Trophoblast cell (in vitro differentiated cells and primary cell): ENCODE measurements around the gene PLEKHA5.

Source experiments
- DNase-seq, 2 donors: peaks; one replicate each; pipeline ENCODE4 v3.0.0-alpha.2; 2016
- H2AFZ ChIP-seq: 2 replicates; pipeline ENCODE4 v1.6.1; 2013; ENCODE audit warnings: low read length, moderate library complexity, mild to moderate bottlenecking; ENCODE audit not compliant: insufficient read depth, poor library complexity
- H2AK5ac ChIP-seq: 2 replicates; pipeline ENCODE4 v1.6.1; 2013; ENCODE audit warnings: mild to moderate bottlenecking, low read length
- H2BK120ac ChIP-seq: 2 replicates; pipeline ENCODE4 v1.6.1; 2013; ENCODE audit warnings: low read length, mild to moderate bottlenecking, moderate library complexity; ENCODE audit not compliant: insufficient read depth, poor library complexity
- H2BK12ac ChIP-seq: 2 replicates; pipeline ENCODE4 v1.6.1; 2013; ENCODE audit warnings: mild to moderate bottlenecking, low read length, moderate library complexity
- H2BK5ac ChIP-seq: 2 replicates; pipeline ENCODE4 v1.6.1; 2013; ENCODE audit warnings: low read length, low read depth, moderate library complexity, mild to moderate bottlenecking; ENCODE audit not compliant: poor library complexity
- H3K14ac ChIP-seq: 2 replicates; pipeline ENCODE4 v1.6.1; 2013; ENCODE audit warnings: mild to moderate bottlenecking, low read length
- H3K18ac ChIP-seq: 2 replicates; pipeline ENCODE4 v1.6.1; 2013; ENCODE audit warnings: mild to moderate bottlenecking, low read length
- H3K23ac ChIP-seq: 2 replicates; pipeline ENCODE4 v1.6.1; 2013; ENCODE audit warnings: low read length
- H3K27ac ChIP-seq: 2 replicates; pipeline ENCODE4 v1.5.1; 2013; ENCODE audit warnings: low read depth, mild to moderate bottlenecking, inconsistent platforms, low read length, moderate library complexity
- H3K27me3 ChIP-seq: 2 replicates; pipeline ENCODE4 v1.6.1; 2013; ENCODE audit warnings: inconsistent platforms, mild to moderate bottlenecking, low read length, moderate library complexity; ENCODE audit not compliant: insufficient read depth
- H3K36me3 ChIP-seq, 2 experiments: 1 replicate in 1 of 2; 2 replicates in 1 of 2; pipeline ENCODE4 v1.6.1; 2013; ENCODE audit warnings: low read length in 2 of 2, mild to moderate bottlenecking in 2 of 2, moderate library complexity in 1 of 2; ENCODE audit not compliant: insufficient read depth in 2 of 2, control insufficient read depth in 1 of 2
- H3K4ac ChIP-seq: 2 replicates; pipeline ENCODE4 v1.6.1; 2013; ENCODE audit warnings: low read depth, mild to moderate bottlenecking, low read length, moderate library complexity
- H3K4me1 ChIP-seq, 2 experiments: 1 replicate in 1 of 2; 2 replicates in 1 of 2; pipeline ENCODE4 v1.6.1; 2013; ENCODE audit warnings: low read length in 2 of 2, mild to moderate bottlenecking in 2 of 2, moderate library complexity in 1 of 2; ENCODE audit not compliant: insufficient read depth in 2 of 2, control insufficient read depth in 1 of 2
- H3K4me2 ChIP-seq: 2 replicates; pipeline ENCODE4 v1.6.1; 2013; ENCODE audit warnings: inconsistent platforms, mild to moderate bottlenecking, low read length, moderate library complexity
- H3K4me3 ChIP-seq: 2 replicates; pipeline ENCODE4 v1.5.1; 2013; ENCODE audit warnings: mild to moderate bottlenecking, low read depth, low read length, inconsistent platforms
- H3K79me1 ChIP-seq: one replicate; pipeline ENCODE4 v1.6.1; 2013; ENCODE audit warnings: low read length
- H3K79me2 ChIP-seq: 2 replicates; pipeline ENCODE4 v1.6.1; 2013; ENCODE audit warnings: low read length, mild to moderate bottlenecking; ENCODE audit not compliant: control insufficient read depth, insufficient read depth, poor library complexity
- H3K9ac ChIP-seq: 2 replicates; pipeline ENCODE4 v1.6.1; 2013; ENCODE audit warnings: mild to moderate bottlenecking, low read length
- H3K9me3 ChIP-seq: 2 replicates; pipeline ENCODE4 v1.6.1; 2013; ENCODE audit warnings: low read depth, mild to moderate bottlenecking, control low read depth, inconsistent platforms, low read length; ENCODE audit not compliant: insufficient read depth
- H4K12ac ChIP-seq: 2 replicates; pipeline ENCODE4 v1.6.1; 2013; ENCODE audit warnings: low read depth, mild to moderate bottlenecking, low read length, moderate library complexity
- H4K8ac ChIP-seq: 2 replicates; pipeline ENCODE4 v1.6.1; 2013; ENCODE audit warnings: low read depth, mild to moderate bottlenecking, low read length, moderate library complexity
- H4K91ac ChIP-seq: one replicate; pipeline ENCODE4 v1.6.1; 2013; ENCODE audit warnings: low read depth, mild to moderate bottlenecking, low read length, moderate library complexity
- WGBS: extraction: QIAGEN DNeasy Blood & Tissue Kit; methylation state at CpG from one replicate; pipeline ENCODE4 v1.1.7; 2013; ENCODE audit warnings: missing lambda C conversion rate; ENCODE audit not compliant: insufficient read length, insufficient coverage; ENCODE audit errors: extremely low coverage; 5-methylcytosine and 5-hydroxymethylcytosine counted together

The PLEKHA5 gene

GRCh38 chr12:19155981-19156734 is 26.6 kb downstream of the PLEKHA5 start:
- Histone ChIP-seq H2BK12ac (no peak overlapping the region), H3K9me3 (no peaks in the 10 kb centered on the region)
- no CpG with 5 or more reads among the region's 5 CpGs for WGBS

DNA sequence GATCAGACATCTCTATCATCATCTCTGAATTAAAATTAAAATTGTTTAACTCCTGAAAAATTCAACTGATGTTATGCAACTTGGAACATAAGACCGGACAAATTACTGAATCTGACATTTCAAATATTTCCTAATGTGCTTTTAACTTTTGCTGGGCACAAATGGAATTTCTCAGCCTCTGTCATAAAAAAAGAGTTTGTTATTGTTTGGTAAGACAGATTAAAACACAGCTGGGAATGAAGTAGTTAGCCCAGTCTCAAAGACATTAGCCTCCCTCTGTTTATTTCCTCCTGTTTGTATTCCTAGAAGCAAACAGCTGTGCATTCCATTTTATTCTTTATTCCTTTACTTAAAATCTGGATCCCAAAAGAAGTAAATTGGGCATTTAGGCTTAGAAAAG is 29.4 kb downstream of the PLEKHA5 start:
- Histone ChIP-seq H4K12ac (no peak overlapping the region), H3K23ac (no peak overlapping the region), H3K18ac (no peak overlapping the region), H3K79me2 (no peaks in the 10 kb centered on the region), H4K91ac (no peak overlapping the region), H3K27ac (no peak overlapping the region), H2AK5ac (no peak overlapping the region), H2BK5ac (no peak overlapping the region), H3K4me2 (no peak overlapping the region), H3K9ac (no peak overlapping the region), H2BK12ac (no peak overlapping the region), H3K36me3 (no peaks in the 10 kb centered on the region), H4K8ac (no peak overlapping the region), H3K79me1 (no peaks in the 10 kb centered on the region), H3K4ac (no peak overlapping the region), H3K9me3 (no peaks in the 10 kb centered on the region), H2AFZ (no peak overlapping the region), H2BK120ac (no peak overlapping the region), H3K27me3 (no peaks in the 10 kb centered on the region), H3K4me3 (no peak overlapping the region), H3K4me1 (no peaks in the 10 kb centered on the region), H3K14ac (no peak overlapping the region)
- WGBS, result no CpG with 5 or more reads among the region's 1 CpG
- DNase-seq, result no peak

More at GRCh38 chr12:19155981-19156734, 26.6 kb downstream of the PLEKHA5 start:
- Histone ChIP-seq H3K79me1 (no peaks in the 10 kb centered on the region), H2BK5ac (no peak overlapping the region), H3K18ac (no peak overlapping the region), H2BK120ac (no peak overlapping the region), H2AK5ac (no peak overlapping the region), H4K12ac (no peak overlapping the region), H3K4me3 (no peak overlapping the region), H3K79me2 (no peaks in the 10 kb centered on the region), H4K8ac (no peak overlapping the region), H3K9ac (no peak overlapping the region), H2AFZ (no peak overlapping the region), H3K27ac (no peak overlapping the region), H4K91ac (no peak overlapping the region), H3K27me3 (no peaks in the 10 kb centered on the region), H3K14ac (no peak overlapping the region), H3K4me2 (no peak overlapping the region), H3K4ac (no peak overlapping the region), H3K4me1 (no peaks in the 10 kb centered on the region), H3K23ac (no peak overlapping the region), H3K36me3 (no peaks in the 10 kb centered on the region)
- DNase-seq, result no peak

- Histone ChIP-seq H3K4me2 (no peak overlapping the region), H4K91ac (no peak overlapping the region), H4K8ac (no peak overlapping the region), H3K27me3 (no peaks in the 10 kb centered on the region), H3K36me3 (no peaks in the 10 kb centered on the region), H2BK12ac (no peak overlapping the region), H3K9me3 (no peaks in the 10 kb centered on the region), H3K9ac (no peak overlapping the region), H3K4ac (no peak overlapping the region), H4K12ac (no peak overlapping the region), H2AK5ac (no peak overlapping the region), H3K27ac (no peak overlapping the region), H3K23ac (no peak overlapping the region), H3K4me3 (no peak overlapping the region), H3K18ac (no peak overlapping the region), H3K14ac (no peak overlapping the region), H2AFZ (no peak overlapping the region), H3K79me2 (peaks cover under 1% of the 10 kb centered on the region), H2BK5ac (no peak overlapping the region), H3K4me1 (peaks cover 2 to 5% of the 10 kb centered on the region in 2 experiments), H3K79me1 (no peaks in the 10 kb centered on the region), H2BK120ac (no peak overlapping the region)
- DNase-seq, result no peak
- no CpG with 5 or more reads among the region's 5 CpGs for WGBS
Observed at GRCh38 chr12:19161216-19161615, 31.7 kb downstream of the PLEKHA5 start.

GRCh38 chr12:19165451-19165850 is 35.9 kb downstream of the PLEKHA5 start:
- peak overlapping the region; percentile 47 for H3K4me2 ChIP-seq
- H4K91ac ChIP-seq, result no peak overlapping the region
- no peak overlapping the region for H2BK12ac ChIP-seq
- H3K4ac ChIP-seq, result no peak overlapping the region
- no peak overlapping the region for H2BK120ac ChIP-seq
- H3K36me3 ChIP-seq, result no peaks in the 10 kb centered on the region
- peaks cover 2% of the 10 kb centered on the region for H3K79me2 ChIP-seq
- no peak overlapping the region for H4K8ac ChIP-seq
- H3K4me1 ChIP-seq, result peaks cover 2 to 5% of the 10 kb centered on the region in 2 experiments
- no peak overlapping the region for H3K9ac ChIP-seq
- no peak overlapping the region for H3K18ac ChIP-seq
- H3K23ac ChIP-seq, result no peak overlapping the region
- no peak overlapping the region for H3K14ac ChIP-seq
- H3K79me1 ChIP-seq, result no peaks in the 10 kb centered on the region
- no peaks in the 10 kb centered on the region for H3K27me3 ChIP-seq
- H3K4me3 ChIP-seq, result no peak overlapping the region
- no peak overlapping the region for H2BK5ac ChIP-seq
- no peak overlapping the region for H4K12ac ChIP-seq
- H3K27ac ChIP-seq, result no peak overlapping the region
- no peaks in the 10 kb centered on the region for H3K9me3 ChIP-seq
- no peak overlapping the region for H2AFZ ChIP-seq
- no peak overlapping the region for H2AK5ac ChIP-seq
- no CpG with 5 or more reads among the region's 2 CpGs for WGBS
- peak in 1 of 2 donors; percentile 64 for DNase-seq
